Activated T-cell treated with anti-CD3 and anti-CD28 coated beads for 4 hours (primary cell): Measurements from ENCODE around the gene ST6GALNAC2.
"Not testable (repeated sequence)": the region's sequence is repeated elsewhere in the genome, so short reads cannot be mapped to it uniquely, and the experiment has no call there.

Source experiments
- DNase-seq: peaks from one replicate; pipeline ENCODE4 v3.0.0-alpha.2; 2020

Gene ST6GALNAC2

DNA sequence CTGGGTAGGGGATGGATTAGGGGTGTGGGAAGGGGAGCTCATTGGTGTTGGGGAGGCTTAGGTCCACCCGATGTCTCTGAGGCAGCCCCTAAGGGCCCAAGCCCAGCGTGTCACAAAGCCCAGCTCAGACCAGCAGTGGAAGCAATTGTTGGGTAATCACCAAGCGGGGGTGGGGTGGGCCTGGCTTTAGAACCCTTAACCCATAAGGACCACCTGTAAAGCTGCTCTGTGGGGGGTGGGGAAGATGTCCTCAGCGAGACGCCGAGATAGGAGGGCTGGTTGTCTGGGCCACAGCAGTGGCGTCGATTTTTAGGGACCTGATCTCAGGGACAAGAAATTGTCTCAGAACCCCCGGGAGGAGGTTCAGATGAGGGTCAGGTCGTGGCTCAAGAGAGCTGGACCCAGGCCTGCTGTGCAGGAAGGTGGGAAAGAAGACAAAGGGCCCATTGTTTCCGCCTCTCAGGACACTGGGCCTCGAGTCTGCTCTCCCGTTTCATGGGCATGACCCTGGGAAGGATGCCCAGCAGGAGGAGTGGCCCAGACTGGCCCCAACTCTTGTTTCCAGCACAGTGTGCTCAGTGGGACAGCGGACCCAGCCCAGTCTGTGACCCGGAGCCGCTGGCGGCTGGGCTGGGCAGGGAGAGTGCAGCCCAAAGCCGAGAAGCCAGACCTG, 15.9 kb downstream of the ST6GALNAC2 start:
- no peak for DNase-seq

GRCh38 chr17:76568811-76569221, 16.8 kb downstream of the ST6GALNAC2 start:
- DNase-seq: no peak

DNA sequence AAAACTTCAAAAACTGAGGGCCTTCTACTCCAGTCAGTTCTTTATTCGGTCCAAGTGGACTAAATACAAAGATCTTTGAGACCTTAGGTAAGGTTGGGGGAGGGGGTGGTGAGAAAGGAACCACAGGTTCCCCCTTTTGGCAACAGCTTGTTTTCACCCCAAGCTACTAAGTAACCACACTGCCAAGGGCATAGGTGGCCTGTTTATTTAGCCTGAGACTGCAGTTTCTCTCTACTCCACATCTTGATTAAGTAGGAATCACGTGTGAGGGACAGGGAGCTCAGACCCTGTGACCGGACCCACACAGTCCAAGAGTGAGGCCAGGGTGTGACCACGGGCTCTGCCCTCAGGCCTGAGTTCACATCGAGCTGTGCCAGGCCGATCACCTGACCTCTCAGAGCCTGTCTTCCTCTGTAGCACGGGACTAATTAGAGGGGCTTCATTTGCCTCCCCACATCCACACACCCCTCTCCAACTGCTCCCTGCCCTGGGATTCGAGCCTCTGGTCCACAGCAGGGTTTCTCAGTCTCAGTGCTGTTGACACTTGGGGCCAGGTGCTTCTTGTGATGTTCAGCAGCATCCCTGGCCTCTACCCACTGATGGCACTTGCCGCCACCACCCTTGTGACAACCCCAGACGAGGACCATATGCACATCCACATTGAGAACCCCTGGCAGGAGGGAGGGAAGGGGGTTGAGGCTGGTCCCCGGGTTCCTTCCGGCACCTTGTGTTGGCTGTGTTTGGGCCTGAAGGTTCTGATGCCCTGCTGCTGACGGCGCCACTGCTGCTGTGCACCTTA, 17.8 kb downstream of the ST6GALNAC2 start:
- no peak for DNase-seq

- no peak for DNase-seq
Observed at GRCh38 chr17:76566988-76567431, 18.6 kb downstream of the ST6GALNAC2 start.

DNA sequence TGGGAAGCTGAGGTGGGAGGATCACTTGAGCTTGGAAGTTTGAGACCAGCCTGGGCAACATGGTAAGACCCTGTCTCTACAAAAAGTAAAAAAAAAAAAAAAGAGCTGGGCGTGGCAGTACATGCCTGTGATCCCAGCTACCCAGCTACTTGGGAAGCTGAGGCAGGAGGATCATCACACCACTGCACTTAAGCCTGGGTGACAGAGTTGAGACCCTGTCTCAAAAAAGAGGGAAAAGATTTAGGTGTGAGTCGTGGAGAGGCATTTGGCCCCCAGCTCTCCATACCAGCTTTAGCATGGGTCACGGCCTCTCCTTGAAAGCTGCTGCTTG, 19.1 kb downstream of the ST6GALNAC2 start:
- no peak for DNase-seq

DNA sequence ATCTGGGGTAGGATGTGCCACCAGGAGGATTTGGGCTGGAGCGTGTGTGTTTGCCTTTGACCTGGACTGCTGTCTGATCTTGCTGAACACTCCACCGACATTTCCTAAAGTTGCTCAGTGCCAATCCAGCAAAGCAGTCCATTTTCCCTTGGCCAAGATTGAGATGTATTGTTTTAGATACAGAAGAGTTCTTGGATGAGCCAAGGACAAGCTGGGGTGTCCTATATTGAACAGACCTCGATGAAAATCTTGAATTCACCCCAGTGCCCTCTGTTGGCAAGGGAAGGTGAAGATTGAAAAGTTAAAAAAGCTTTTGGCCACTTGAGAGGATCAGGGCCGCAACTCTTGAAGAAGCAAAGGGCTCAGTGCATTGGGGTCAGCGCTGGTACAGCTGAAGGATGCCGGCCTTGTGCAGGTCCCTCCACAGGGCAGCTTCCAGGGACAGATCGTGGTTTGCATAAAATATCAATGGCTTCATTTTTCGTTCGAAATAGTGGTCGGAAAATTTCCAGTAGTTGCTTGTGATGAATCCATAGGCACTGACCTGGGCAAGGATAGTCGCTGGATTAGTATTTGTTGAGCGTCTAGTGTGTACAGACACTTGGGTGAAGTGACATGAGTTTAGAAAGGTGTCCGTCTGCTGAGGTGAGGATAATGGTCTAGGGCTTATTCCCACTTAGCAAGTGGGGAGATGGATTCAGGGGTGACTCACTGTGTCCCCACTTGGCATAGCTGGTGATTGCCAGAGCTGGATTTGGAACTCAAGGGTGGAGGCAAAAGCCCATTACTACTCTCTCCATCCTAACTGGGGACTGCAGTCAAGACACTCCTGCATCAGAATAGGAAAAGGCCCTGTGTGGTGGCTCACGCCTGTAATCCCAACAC, 19.7 kb downstream of the ST6GALNAC2 start:
- DNase-seq: no peak

- DNase-seq: not testable (repeated sequence)
Observed at GRCh38 chr17:76564991-76565727, 20.5 kb downstream of the ST6GALNAC2 start.

DNA sequence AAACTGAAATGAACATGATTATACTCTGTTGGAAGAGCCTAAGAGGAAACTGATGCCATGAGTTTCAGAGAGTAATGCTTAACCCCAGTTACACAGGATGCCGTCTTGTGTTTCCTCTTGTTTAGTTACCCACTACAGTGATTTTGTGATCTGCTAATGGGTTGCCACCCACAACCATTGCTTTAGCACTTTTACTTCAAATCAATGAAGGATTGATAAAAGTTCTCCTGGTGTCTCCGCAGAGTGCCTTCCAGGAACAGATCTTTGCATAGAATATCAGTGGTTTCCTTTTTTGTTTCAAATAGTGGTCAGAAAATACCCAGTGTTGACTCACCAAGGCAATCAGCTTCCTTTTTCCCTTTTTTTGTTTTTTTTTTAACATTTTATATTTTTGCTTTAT, 22.3 kb downstream of the ST6GALNAC2 start:
- not testable (repeated sequence) for DNase-seq

- no peak for DNase-seq
Observed at GRCh38 chr17:76562734-76563148, 22.9 kb downstream of the ST6GALNAC2 start.

DNA sequence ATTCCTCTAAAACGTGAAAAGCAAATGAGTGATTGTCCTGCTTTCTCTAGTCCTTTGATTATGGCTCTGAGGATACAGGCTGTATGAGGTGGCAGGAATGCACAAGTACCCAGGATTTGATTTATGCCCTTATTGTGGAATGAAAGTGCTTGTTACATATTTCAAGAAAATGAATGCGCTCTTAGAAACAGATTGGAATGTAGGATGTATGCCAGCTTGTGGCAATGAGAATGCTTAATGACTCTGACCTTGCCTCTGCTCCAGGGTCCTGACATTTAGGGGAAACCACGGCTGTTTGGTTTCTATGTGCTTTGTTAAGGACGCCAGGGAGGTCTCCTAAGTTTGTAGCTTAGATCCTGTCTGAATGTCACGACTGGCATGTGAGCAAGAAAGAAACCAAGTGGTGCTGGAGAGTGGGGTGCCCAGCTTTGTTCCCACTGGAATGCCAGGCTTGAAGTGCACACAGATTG, 23.8 kb downstream of the ST6GALNAC2 start:
- DNase-seq: no peak

- no peak for DNase-seq
Observed at GRCh38 chr17:76561332-76561731, 24.3 kb downstream of the ST6GALNAC2 start.

DNA sequence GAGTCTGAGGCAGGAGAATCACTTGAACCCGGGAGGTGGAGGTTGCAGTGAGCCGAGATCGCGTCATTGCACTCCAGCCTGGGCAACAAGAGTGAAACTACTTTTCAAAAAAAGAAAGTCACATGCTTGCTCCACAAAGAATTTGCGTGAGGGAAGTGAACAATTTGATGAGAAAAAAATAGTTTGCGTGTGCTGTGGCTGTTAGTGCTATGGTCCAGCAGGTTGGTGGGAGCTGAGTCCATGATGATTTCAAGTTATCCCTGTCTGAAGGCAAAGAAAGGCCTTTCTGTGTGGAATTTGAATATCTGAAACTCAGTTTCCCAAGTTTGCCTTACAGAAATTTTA, 24.8 kb downstream of the ST6GALNAC2 start:
- no peak for DNase-seq

GRCh38 chr17:76560036-76560876, 25.4 kb downstream of the ST6GALNAC2 start:
- no peak for DNase-seq

DNA sequence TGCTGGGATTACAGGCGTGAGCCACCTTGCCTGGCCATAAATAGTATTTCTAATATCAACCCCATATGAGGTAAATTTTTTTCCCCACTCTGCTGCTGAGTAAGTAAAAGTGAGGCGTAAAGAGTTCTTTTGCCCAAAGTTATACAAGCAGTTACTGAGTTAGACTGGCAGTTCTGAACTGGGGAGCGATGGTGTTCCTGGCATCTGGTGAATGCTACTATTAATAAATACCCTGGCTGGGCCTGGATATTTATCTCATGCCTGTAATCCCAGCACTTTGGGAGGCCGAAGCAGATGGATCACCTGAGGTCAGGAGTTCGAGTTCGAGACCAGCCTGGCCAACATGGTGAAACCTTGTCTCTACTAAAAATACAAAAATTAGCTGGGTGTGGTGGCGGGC, 26.2 kb downstream of the ST6GALNAC2 start:
- DNase-seq: not testable (repeated sequence)

DNA sequence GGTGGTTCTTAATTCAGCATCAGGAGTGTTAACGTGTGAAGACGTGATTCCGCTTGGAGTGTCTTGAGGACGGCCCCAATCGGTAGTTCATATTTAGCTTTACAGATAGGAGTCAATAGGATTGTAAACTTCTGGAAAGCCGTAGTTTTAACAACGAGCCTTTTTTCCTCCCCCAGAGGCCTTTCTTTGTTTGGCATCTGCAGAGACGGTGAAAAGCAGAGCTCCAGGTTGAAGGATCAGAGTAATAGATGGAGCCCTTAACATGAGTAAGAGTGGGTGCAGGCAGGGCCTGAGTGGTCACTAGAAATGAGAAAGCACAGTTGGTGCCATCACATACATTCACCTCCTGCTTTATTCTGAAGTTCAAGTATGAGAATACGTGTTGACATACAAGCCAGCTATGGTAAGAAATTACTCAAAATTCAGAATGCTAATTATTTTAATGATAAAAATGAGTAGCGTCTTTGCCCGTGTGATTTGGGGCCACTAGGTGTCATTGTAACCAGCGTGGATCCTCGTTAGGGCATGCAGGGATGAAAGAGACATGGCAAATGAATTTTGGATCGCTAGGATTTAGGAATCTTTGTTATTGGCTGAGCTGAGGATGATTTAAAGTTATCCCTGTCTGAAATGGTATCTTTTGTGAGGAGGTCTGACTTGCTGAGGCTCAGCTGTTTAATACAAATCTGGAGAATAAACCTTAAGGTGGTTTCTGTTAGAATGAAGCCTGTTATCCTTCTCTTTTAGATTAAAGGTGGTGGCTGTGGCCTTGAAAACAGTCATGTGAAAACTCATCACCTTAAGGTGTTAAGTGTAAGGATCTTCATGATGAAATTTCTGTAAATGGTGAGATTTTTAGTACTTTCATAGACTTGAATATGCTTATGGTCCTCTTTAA, 27.2 kb downstream of the ST6GALNAC2 start:
- DNase-seq: no peak

DNA sequence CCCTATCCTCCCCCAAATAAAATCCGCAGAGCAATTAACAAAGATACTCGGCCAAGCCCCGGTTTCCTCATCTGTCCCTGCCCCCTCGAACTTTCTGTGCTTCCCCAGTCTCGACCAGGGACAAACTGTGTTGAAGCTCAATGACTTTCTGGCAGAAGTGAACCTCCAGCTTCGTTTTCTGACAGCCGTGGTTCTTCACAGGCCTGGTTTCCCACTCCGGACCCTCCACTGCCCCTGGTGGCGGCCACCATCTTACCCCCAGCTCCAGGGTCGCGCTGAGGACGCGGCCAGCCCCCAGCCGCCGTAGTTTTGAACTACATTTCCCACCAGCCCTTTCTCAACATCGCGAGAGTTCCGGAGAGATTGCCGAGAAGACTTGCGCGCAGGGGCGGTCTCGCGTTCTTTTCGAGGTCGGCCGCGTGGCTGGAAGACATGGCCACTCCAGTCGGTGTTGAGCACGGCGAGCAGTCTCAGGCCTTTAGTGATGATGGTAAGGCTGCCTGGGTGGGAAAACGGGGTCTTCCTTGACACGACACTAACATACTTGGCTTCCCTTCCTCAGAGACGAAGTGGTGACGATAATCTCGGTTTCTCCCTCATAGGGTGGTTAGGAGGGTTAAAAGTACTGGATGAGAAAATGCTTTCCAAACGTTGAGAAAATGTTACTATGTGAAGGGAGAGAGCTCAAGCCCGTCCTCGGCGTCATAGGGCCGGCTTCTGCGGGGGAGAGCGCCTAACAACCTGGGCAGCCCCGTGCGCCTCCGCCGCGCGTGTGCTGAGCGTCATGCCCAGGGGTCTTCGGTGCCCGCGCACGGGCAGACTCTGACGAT, 28.1 kb downstream of the ST6GALNAC2 start:
- peak; percentile 92 for DNase-seq

DNA sequence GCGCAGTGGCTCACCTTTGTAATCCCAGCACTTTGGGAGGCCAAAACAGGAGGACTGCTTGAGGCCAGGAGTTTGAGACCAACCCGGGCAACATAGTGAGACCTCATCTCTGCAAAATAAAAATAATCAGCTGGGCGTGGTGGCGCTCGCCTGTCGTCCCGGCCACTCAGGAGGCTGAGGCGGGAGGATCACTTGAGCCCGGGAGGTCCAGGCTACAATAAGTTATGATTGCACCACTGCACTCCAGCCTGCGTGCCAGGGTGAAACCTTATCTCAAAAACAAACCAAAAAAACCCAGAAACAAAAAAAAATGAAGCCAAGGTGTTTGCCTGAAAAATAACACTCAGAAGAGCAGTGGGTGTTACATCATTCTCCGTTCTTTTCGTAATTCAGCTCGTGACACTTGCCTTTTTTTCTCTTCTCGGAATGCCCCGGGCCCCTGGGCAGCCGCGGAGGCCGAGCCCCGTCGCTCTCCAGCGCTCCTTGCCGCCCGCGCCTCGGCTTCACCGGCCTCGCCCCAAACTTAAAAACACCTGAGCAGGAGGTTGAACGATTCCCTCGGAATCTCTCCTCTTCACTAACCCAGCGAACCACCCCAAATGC, 28.8 kb downstream of the ST6GALNAC2 start:
- DNase-seq: no peak

DNA sequence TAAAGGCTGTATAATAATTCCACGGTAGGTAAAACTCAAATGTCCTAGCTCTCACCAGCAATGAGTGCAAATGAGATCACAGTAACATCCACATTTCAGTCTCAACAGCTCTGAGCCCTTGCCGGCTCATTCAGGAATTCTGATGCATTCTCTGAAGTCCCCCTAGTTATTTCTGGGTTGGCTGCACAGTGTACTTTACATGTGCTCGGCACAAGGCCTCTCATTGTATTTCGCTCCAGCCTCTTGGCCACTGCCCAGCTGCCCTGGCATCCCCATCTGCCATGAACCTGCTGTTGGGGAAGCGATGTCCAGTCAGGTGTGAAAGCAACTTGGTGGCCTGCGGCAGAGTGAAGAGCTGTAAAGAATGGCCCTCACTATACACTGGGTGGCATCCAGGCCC, 31.5 kb downstream of the ST6GALNAC2 start:
- no peak for DNase-seq
